K562 (cell line): ENCODE results near the gene EMILIN3. TPM values are rescaled to one million over a fixed set of nuclear protein-coding genes. Genes with fewer than 3 reads are reported as not detected.

Experiments
- ATAC-seq: fragments of 200-7000 bp; cut with Tn5 transposase; 3 replicates; pipeline ENCODE4 v1.9.1; 2020; ENCODE audit warnings: moderate library complexity
- BruUV-seq: library from RNA; stranded (reverse); fragments of 400-500 nt; replicated peaks from 2 replicates; lab custom pipeline; 2021; lab: Mats Ljungman, UMichigan
- CTCF ChIA-PET: fragments of 300-600 bp; formaldehyde crosslinking; extraction: SDS; loops from one replicate; lab custom pipeline; 2021; ENCODE audit warnings: low intra/inter-chr PET ratio; lab: Yijun Ruan, JAX
- POLR2A ChIA-PET: fragments of 300-600, 350-650 bp; sonication (Branson Sonifier 250); formaldehyde crosslinking; extraction: SDS; loops from one replicate; lab custom pipeline; 2021; ENCODE audit warnings: antibody characterized with exemption, inconsistent platforms; lab: Yijun Ruan, JAX
- DNase-seq, 4 experiments: peaks; one replicate each; pipeline versions ENCODE4 v3.0.0 to v3.0.0-alpha.2; 2011 to 2018; ENCODE audit warnings: low spot score in 3 of 4, mixed read lengths in 3 of 4; ENCODE audit errors: extremely low read depth in 1 of 4
- FAIRE-seq: peaks from 2 replicates; lab custom pipeline; 2011; peaks lifted over from hg19 to GRCh38; lab: Jason Lieb, UNC
- H2AFZ ChIP-seq: 2 replicates; pipeline ENCODE4 v1.6.0; 2011; ENCODE audit warnings: low read depth, low read length, control low read depth, inconsistent platforms
- H3K27ac ChIP-seq: fragments of 200-600 bp; 3 replicates; pipeline ENCODE4 v1.8.0; 2011; ENCODE audit warnings: low read depth, mild to moderate bottlenecking, control low read depth, inconsistent platforms, low read length, moderate library complexity, mixed read lengths; ENCODE audit errors: extremely low read depth
- H3K27me3 ChIP-seq, 2 experiments: fragments of 300-600 bp in 1 of 2; 2 replicates in 1 of 2; 3 replicates in 1 of 2; pipeline versions ENCODE4 v1.6.0 to v1.8.0; 2011; ENCODE audit warnings: inconsistent platforms in 2 of 2, low read length in 2 of 2, mild to moderate bottlenecking in 1 of 2, mixed read lengths in 1 of 2, moderate library complexity in 1 of 2; ENCODE audit not compliant: control insufficient read depth in 2 of 2, insufficient read depth in 2 of 2
- H3K36me3 ChIP-seq: fragments of 300-600 bp; 3 replicates; pipeline ENCODE4 v1.8.0; 2011; ENCODE audit warnings: mild to moderate bottlenecking, low read length, inconsistent platforms; ENCODE audit not compliant: control insufficient read depth, insufficient read depth
- H3K4me1 ChIP-seq, 2 experiments: fragments of 200-600 bp in 1 of 2; replicated peaks in 1 of 2; 2 replicates in 1 of 2; 3 replicates in 1 of 2; pipeline versions ENCODE4 v1.5.1 to v1.8.0; 2011; ENCODE audit warnings: inconsistent platforms in 2 of 2, low read length in 2 of 2, mild to moderate bottlenecking in 1 of 2, mixed read lengths in 1 of 2, moderate library complexity in 1 of 2; ENCODE audit not compliant: control insufficient read depth in 2 of 2, insufficient read depth in 2 of 2
- H3K4me2 ChIP-seq: 2 replicates; pipeline ENCODE4 v1.6.1; 2011; ENCODE audit warnings: low read length, control low read depth, inconsistent platforms, mixed read lengths; ENCODE audit not compliant: insufficient read depth
- H3K4me3 ChIP-seq: fragments of 200-600 bp; sonication (generic), shearing (Covaris generic); 2 replicates; pipeline ENCODE4 v1.5.1; 2016; ENCODE audit warnings: control low read depth, inconsistent platforms
- H3K79me2 ChIP-seq: fragments of 200-600 bp; 3 replicates; pipeline ENCODE4 v1.8.0; 2011; ENCODE audit warnings: low read length, inconsistent platforms; ENCODE audit not compliant: control insufficient read depth, insufficient read depth
- H3K9ac ChIP-seq, 2 experiments: 2 replicates each; pipeline versions ENCODE4 v1.6.0 to v1.6.1; 2011; ENCODE audit warnings: low read depth in 2 of 2, low read length in 2 of 2, control low read depth in 1 of 2, inconsistent platforms in 1 of 2, mild to moderate bottlenecking in 1 of 2, mixed read lengths in 1 of 2; ENCODE audit not compliant: insufficient read depth in 1 of 2
- H3K9me1 ChIP-seq: one replicate; pipeline ENCODE4 v1.6.0; 2011; ENCODE audit warnings: inconsistent platforms, mild to moderate bottlenecking, low read length, moderate library complexity; ENCODE audit not compliant: control insufficient read depth, insufficient read depth
- H3K9me3 ChIP-seq: replicated peaks from 2 replicates; pipeline ENCODE4 v1.5.1; 2011; ENCODE audit warnings: low read depth, low read length, inconsistent platforms; ENCODE audit not compliant: control insufficient read depth, insufficient read depth
- H4K20me1 ChIP-seq: replicated peaks from 2 replicates; pipeline ENCODE4 v1.6.1; 2011; ENCODE audit warnings: low read length, inconsistent platforms, mixed read lengths; ENCODE audit not compliant: control insufficient read depth, insufficient read depth
- CEBPB ChIP-seq: fragments of 450-650 bp; IDR thresholded peaks from 2 replicates; pipeline ENCODE4 v1.6.1; 2016; ENCODE audit warnings: missing genetic modification characterization, missing compliant biosample characterization
- CHD7 ChIP-seq: fragments of 200-600 bp; sonication (generic); IDR thresholded peaks from one replicate; pipeline ENCODE4 v1.6.1; 2012; ENCODE audit warnings: mild to moderate bottlenecking, low read depth, low read length, inconsistent platforms
- HSF4 ChIP-seq: fragments of 250-450 bp; sonication (Bioruptor Pico); IDR thresholded peaks from 2 replicates; pipeline ENCODE4 v2.1.2; 2022; ENCODE audit warnings: mild to moderate bottlenecking, moderate library complexity, borderline replicate concordance
- SMARCB1 ChIP-seq: IDR thresholded peaks from 2 replicates; pipeline ENCODE4 v1.6.1; 2011; ENCODE audit warnings: improper control_type of control experiment, low read depth; ENCODE audit not compliant: insufficient read length
- TOE1 ChIP-seq, 2 experiments: fragments of 450-650 bp in 1 of 2; sonication (generic) in 1 of 2; formaldehyde crosslinking in 1 of 2; IDR thresholded peaks; 2 replicates each; pipeline versions ENCODE4 v1.7.1 to v1.8.0; 2016 to 2022; ENCODE audit warnings: borderline replicate concordance in 2 of 2, mild to moderate bottlenecking in 2 of 2, antibody characterized with exemption in 1 of 2, inconsistent platforms in 1 of 2, low read depth in 1 of 2, missing genetic modification reagents in 1 of 2, moderate library complexity in 1 of 2
- ZBTB49 ChIP-seq: sonication (generic); formaldehyde crosslinking; IDR thresholded peaks from 2 replicates; pipeline ENCODE4 v1.8.0; 2022; ENCODE audit warnings: missing genetic modification reagents, mild to moderate bottlenecking, borderline replicate concordance
- ZNF57 ChIP-seq: fragments of 450-650 bp; formaldehyde crosslinking; IDR thresholded peaks from 2 replicates; pipeline ENCODE4 v1.4.0; 2020; ENCODE audit warnings: mild to moderate bottlenecking, moderate library complexity
- ZZZ3 ChIP-seq: fragments of 450-650 bp; IDR thresholded peaks from 2 replicates; pipeline ENCODE4 v1.6.1; 2016; ENCODE audit warnings: antibody characterized with exemption, mild to moderate bottlenecking, moderate library complexity
- WGBS: fragments of 100-300 bp; shearing (Covaris generic); methylation state at CpG from one replicate; pipeline ENCODE4 v1.1.6; 2016; ENCODE audit warnings: low coverage, mixed read lengths; ENCODE audit not compliant: insufficient coverage; ENCODE audit errors: missing lambda C conversion rate; 5-methylcytosine and 5-hydroxymethylcytosine counted together
- in situ Hi-C: fragments of 300-500 bp; cut with MboI; formaldehyde crosslinking; loops from 4 replicates; pipeline ENCODE4 v1.15.0; 2018; ENCODE audit warnings: inconsistent platforms, mixed read lengths
- intact Hi-C: fragments of 100-400 bp; cut with micrococcal nuclease; formaldehyde crosslinking; loops from 2 replicates; pipeline ENCODE4 v1.14.2; 2022
- polyA plus RNA-seq, 8 experiments: library from polyadenylated mRNA; depleted of rRNA in 4 of 8; stranded (reverse) in 5 of 8; unstranded in 3 of 8; fragments of >200 nt; fragmentation: Nextera tagmentation in 2 of 8; fragmentation: Illumina TruSeq in 1 of 8; extraction: Ambion mirVana in 2 of 8; extraction: Trizol in 1 of 8; gene quantifications; 2 replicates each; pipeline versions ENCODE4 v1.2.1 to v1.2.3, GENCODE V29; 2011 to 2014; ENCODE audit warnings: inconsistent platforms in 1 of 8, missing spikeins in 1 of 8
- total RNA-seq, 7 experiments: library from RNA; depleted of rRNA in 6 of 7; stranded (reverse); fragments of >200 nt in 6 of 7; fragmentation: Illumina TruSeq in 2 of 7; extraction: Trizol in 2 of 7; gene quantifications; 2 replicates each; pipeline versions ENCODE4 v1.2.1 to v1.2.3, GENCODE V29; 2011 to 2021; ENCODE audit warnings: low replicate concordance in 1 of 7

The EMILIN3 gene
- total and polyA plus RNA-seq, 9 of the 15 experiments (the other 6 are each of a cell fraction or from before 2014, with no cell fraction given): 0.01 to 0.07 TPM; not detected in 7

DNA sequence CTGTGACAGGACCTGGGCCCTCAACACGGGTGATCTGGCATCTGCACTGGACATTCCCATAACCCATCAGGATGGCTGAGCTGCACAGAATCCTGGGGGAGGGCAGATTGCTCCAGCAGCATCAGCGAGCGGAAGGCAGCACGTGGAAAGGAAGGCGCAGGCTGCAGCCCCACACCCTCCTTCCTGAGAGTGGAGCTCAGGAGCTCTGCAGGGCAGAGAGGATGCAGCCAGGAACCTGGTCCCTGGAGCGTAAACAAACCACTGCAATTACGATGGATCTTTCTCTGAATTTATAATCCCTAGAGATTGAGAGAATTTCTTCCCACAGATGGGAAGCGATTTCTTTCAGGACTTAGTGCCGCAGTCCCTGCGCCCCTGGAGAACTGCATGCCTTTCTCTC is 39.7 kb upstream of the EMILIN3 start:
- intact Hi-C loops: no loop called here
- Histone ChIP-seq H3K27ac (no peak overlapping the region), H3K9ac (no peak overlapping the region), H2AFZ (no peak overlapping the region), H3K4me2 (no peak overlapping the region), H3K4me1 (peaks cover 0 to 4% of the 10 kb centered on the region in 2 experiments; a peak in 3 of 5 replicates), H3K79me2 (no peaks in the 10 kb centered on the region), H3K27me3 (no peaks in the 10 kb centered on the region), H4K20me1 (no peaks in the 10 kb centered on the region; the same call in 1 of the 2 replicates), H3K9me1 (no peaks in the 10 kb centered on the region), H3K36me3 (peaks cover 56% of the 10 kb centered on the region; the same call in 2 of the 3 replicates), H3K4me3 (no peak overlapping the region), H3K9me3 (no peaks in the 10 kb centered on the region)
- no peak for DNase-seq
- 83% methylated on average over 10 of the region's 10 CpGs for WGBS
- in situ Hi-C loops: no loop called here
- FAIRE-seq: no peak
- POLR2A ChIA-PET: no interaction called here
- CTCF ChIA-PET: no interaction called here
- no peak for ATAC-seq
- no TSS peak for BruUV-seq
- TF ChIP-seq TOE1 (IDR thresholded peaks at IDR 0.05; ENCODE audit: borderline replicate concordance): no peak
- no peak for TF ChIP-seq TOE1 (CRISPR knock-in tag; IDR thresholded peaks at IDR 0.05; ENCODE audit: borderline replicate concordance, low read depth)
- TF ChIP-seq SMARCB1: no peak
- no peak for TF ChIP-seq ZBTB49 (CRISPR knock-in tag)
- TF ChIP-seq CHD7: no peak
- TF ChIP-seq ZNF57 (CRISPR knock-in tag): no peak
- TF ChIP-seq HSF4 (CRISPR knock-in tag): no peak
- TF ChIP-seq ZZZ3: no peak
- TF ChIP-seq CEBPB: no peak
